ENCODE results near the gene C1QTNF4. TPM values are rescaled to one million over a fixed set of nuclear protein-coding genes. Genes with fewer than 3 reads are reported as not detected.

C1QTNF4 gene
- total and polyA plus RNA-seq, 2 of the 13 experiments (the other 11 are each of a cell fraction or from before 2014, with no cell fraction given): not detected

DNA sequence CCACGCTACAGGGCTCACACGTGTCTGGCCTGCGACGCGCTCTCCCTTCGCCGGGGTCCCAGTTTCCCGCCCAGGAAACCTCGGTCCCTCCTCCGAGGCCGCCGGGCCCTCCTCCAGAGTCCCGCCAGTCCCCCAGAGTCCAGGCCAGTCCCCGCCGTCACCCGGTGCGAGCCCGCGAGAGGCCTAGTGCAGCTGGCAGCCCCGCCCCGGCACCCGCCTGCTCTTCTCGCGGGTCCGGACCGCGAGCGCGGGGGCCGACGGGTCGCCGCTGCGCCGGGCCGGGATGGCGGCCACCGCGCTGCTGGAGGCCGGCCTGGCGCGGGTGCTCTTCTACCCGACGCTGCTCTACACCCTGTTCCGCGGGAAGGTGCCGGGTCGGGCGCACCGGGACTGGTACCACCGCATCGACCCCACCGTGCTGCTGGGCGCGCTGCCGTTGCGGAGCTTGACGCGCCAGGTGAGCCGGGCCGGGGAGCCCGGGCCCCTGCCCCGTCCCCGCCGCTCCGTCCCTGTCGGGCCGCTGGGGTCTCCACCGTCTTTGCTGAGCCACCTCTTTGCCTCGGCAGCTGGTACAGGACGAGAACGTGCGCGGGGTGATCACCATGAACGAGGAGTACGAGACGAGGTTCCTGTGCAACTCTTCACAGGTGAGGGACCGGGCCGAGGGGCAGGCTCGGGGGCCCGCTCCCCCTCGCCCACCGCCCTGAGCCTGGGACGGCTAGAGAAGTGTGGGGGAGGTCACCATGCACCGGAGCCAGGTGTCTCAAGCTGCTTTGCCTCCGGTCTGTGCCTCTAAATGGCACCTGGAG, 28.7 kb downstream of the C1QTNF4 start, which contains the start of gene PTPMT1 (continued):
- TF ChIP-seq ZBTB2 (CRISPR knock-in tag; IDR thresholded peaks at IDR 0.05; ENCODE audit: low read depth) (no peak), MIER3 (CRISPR knock-in tag; IDR thresholded peaks at IDR 0.05; ENCODE audit: borderline replicate concordance) (no peak), FOXA1 (IDR thresholded peaks at IDR 0.05) (no peak), FOXA1 (CRISPR knock-in tag; IDR thresholded peaks at IDR 0.05) (no peak), TBX2 (CRISPR knock-in tag; IDR thresholded peaks at IDR 0.05; ENCODE audit: borderline replicate concordance) (peak; percentile 56; the same call in 1 of the 2 replicates), MAFG (CRISPR knock-in tag; IDR thresholded peaks at IDR 0.05) (no peak), ZNF629 (CRISPR knock-in tag; conservative IDR thresholded peaks at IDR 0.05) (0 out of 2 replicates have a peak, but pooled peaks have one; percentile 9), U2AF2 (IDR thresholded peaks at IDR 0.05; ENCODE audit: low read depth, low read length) (no peak), E2F5 (CRISPR knock-in tag; conservative IDR thresholded peaks at IDR 0.05) (peak; percentile 69), CENPT (CRISPR knock-in tag; IDR thresholded peaks at IDR 0.05; ENCODE audit: low read depth) (peak; percentile 94; the same call in 1 of the 2 replicates), JARID2 (CRISPR knock-in tag; IDR thresholded peaks at IDR 0.05; ENCODE audit: insufficient replicate concordance) (no peak), KLF6 (CRISPR knock-in tag; IDR thresholded peaks at IDR 0.05) (0 out of 2 replicates have a peak, but pooled peaks have one; percentile 52), ZNF776 (CRISPR knock-in tag; IDR thresholded peaks at IDR 0.05) (peak; percentile 89), ZMYM2 (CRISPR knock-in tag; IDR thresholded peaks at IDR 0.05) (0 out of 2 replicates have a peak, but pooled peaks have one; percentile 22), RFXANK (CRISPR knock-in tag; IDR thresholded peaks at IDR 0.05) (no peak), SP4 (CRISPR knock-in tag; IDR thresholded peaks at IDR 0.05) (peak; percentile 69), KLF12 (CRISPR knock-in tag; IDR thresholded peaks at IDR 0.05; ENCODE audit: borderline replicate concordance) (peak; percentile 76; the same call in 1 of the 2 replicates), ZNF816 (CRISPR knock-in tag; IDR thresholded peaks at IDR 0.05; ENCODE audit: borderline replicate concordance) (no peak)
- TF ChIP-seq, protein P1, sequence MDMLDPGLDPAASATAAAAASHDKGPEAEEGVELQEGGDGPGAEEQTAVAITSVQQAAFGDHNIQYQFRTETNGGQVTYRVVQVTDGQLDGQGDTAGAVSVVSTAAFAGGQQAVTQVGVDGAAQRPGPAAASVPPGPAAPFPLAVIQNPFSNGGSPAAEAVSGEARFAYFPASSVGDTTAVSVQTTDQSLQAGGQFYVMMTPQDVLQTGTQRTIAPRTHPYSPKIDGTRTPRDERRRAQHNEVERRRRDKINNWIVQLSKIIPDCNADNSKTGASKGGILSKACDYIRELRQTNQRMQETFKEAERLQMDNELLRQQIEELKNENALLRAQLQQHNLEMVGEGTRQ (IDR thresholded peaks at IDR 0.05; ENCODE audit: low read depth, low read length): no peak
- TF ChIP-seq, protein P1 (CRISPR knock-in tag; IDR thresholded peaks at IDR 0.05; ENCODE audit: borderline replicate concordance): no peak
- TF ChIP-seq, protein P2, sequence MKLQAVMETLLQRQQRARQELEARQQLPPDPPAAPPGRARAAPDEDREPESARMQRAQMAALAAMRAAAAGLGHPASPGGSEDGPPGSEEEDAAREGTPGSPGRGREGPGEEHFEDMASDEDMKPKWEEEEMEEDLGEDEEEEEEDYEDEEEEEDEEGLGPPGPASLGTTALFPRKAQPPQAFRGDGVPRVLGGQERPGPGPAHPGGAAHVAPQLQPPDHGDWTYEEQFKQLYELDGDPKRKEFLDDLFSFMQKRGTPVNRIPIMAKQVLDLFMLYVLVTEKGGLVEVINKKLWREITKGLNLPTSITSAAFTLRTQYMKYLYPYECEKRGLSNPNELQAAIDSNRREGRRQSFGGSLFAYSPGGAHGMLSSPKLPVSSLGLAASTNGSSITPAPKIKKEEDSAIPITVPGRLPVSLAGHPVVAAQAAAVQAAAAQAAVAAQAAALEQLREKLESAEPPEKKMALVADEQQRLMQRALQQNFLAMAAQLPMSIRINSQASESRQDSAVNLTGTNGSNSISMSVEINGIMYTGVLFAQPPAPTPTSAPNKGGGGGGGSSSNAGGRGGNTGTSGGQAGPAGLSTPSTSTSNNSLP (IDR thresholded peaks at IDR 0.05; ENCODE audit: low read depth, low read length): no peak
- TF ChIP-seq, protein P3, sequence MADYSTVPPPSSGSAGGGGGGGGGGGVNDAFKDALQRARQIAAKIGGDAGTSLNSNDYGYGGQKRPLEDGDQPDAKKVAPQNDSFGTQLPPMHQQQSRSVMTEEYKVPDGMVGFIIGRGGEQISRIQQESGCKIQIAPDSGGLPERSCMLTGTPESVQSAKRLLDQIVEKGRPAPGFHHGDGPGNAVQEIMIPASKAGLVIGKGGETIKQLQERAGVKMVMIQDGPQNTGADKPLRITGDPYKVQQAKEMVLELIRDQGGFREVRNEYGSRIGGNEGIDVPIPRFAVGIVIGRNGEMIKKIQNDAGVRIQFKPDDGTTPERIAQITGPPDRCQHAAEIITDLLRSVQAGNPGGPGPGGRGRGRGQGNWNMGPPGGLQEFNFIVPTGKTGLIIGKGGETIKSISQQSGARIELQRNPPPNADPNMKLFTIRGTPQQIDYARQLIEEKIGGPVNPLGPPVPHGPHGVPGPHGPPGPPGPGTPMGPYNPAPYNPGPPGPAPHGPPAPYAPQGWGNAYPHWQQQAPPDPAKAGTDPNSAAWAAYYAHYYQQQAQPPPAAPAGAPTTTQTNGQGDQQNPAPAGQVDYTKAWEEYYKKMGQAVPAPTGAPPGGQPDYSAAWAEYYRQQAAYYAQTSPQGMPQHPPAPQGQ (CRISPR knock-in tag; IDR thresholded peaks at IDR 0.05; ENCODE audit: borderline replicate concordance): no peak
